22Rv1 (cell line): ENCODE measurements around the gene PRKAR1B.

ENCODE experiments used
- H3K27ac ChIP-seq: fragments of 450-650 bp; 2 replicates; pipeline ENCODE4 v1.5.1; 2017
- ZFX ChIP-seq: fragments of 450-650 bp; IDR thresholded peaks from 2 replicates; pipeline ENCODE4 v1.6.1; 2017; ENCODE audit warnings: antibody characterized with exemption, borderline replicate concordance
- TF ChIP-seq, protein P1 (sequence below): fragments of 450-650 bp; IDR thresholded peaks from 2 replicates; pipeline ENCODE4 v1.5.1; 2017; ENCODE audit warnings: mild to moderate bottlenecking

The PRKAR1B gene

DNA sequence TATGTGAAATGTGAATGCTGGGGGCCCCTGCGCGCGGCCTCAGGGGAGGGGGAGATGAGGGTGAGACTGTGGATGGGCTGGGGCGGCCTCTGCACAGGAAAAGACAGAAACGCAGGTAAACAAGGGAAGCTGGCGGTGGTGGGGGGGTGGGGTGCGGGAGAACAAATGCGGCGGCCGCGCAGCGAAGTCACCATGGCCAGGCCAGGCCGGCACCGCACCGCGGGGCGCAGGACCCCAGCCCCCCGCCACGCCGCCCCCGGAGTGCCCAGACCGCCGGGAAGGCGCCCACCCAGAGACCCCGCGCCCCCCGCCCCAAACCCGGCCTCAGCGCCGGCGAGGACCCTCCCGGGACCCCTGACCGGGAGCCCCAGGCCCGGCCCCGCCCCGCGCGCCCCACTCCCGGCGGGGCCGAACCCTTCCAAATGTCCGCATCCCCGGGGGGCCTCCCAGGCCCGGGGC is 15.1 kb downstream of the PRKAR1B start:
- H3K27ac ChIP-seq = no peak overlapping the region
- TF ChIP-seq ZFX = no peak
- TF ChIP-seq, protein P1, sequence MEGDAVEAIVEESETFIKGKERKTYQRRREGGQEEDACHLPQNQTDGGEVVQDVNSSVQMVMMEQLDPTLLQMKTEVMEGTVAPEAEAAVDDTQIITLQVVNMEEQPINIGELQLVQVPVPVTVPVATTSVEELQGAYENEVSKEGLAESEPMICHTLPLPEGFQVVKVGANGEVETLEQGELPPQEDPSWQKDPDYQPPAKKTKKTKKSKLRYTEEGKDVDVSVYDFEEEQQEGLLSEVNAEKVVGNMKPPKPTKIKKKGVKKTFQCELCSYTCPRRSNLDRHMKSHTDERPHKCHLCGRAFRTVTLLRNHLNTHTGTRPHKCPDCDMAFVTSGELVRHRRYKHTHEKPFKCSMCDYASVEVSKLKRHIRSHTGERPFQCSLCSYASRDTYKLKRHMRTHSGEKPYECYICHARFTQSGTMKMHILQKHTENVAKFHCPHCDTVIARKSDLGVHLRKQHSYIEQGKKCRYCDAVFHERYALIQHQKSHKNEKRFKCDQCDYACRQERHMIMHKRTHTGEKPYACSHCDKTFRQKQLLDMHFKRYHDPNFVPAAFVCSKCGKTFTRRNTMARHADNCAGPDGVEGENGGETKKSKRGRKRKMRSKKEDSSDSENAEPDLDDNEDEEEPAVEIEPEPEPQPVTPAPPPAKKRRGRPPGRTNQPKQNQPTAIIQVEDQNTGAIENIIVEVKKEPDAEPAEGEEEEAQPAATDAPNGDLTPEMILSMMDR = no peak

DNA sequence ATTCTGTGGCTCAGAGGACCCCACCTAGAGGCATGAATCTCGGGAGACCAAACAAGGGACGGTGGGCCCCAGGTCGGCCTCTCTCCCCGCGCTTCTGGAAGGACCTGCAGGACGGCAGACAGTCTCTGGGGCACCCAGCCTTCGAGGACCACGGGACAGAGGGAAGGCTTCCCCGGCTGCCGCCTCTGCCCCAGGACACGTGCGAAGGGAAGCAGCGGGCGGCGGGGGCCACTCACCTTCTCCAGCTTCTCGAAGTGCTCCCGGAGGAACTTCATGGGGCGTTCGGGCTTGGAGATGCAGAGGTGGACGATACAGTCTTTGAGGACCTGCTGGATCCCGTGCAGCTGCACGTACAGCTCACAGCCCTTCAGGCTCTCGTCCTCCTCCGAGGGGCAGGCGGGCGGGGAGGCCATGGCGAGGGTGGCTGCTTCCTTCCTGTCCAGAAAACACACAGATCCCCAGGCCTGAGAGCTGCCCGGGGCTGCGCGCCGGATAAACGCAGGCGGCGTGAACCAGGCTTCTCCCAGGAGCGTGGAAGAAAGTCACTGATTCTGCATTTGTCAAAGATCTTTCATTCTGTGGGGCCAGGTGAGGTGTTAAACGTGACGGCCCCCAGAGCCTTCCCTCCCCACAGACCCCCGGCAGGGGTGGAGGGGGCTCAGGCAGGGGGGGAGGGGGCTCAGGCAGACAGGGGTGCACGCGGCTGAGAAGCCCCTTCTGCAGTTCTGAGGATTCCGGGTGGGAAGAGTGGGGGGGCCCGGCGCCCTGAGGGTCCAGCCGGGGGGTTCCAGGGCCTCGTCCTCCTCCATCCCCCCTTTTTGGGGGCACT is 15.8 kb downstream of the PRKAR1B start:
- H3K27ac ChIP-seq = no peak overlapping the region
- TF ChIP-seq, protein P1 = no peak
- TF ChIP-seq ZFX = no peak

DNA sequence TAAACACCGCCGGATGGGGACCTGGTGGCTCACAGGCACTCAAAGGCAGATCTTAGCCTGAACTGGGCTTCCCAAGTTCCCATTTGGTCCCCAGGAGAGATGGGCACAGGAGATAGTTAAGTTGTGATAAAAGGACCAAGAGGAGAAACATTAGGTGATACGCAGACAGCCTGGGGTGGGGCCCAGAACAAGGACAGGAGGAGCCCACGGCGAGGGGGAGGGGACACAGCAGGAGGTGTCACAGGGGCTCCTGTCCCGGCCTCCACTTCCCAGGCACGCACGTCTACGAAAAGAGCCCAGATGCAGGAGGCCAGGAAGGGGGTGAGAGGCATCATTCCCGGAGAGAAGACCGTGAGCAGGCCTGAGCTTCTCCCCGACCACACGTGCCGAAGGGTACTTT is 16.9 kb downstream of the PRKAR1B start:
- no peak overlapping the region for H3K27ac ChIP-seq
- TF ChIP-seq, protein P1 = no peak
- no peak for TF ChIP-seq ZFX

DNA sequence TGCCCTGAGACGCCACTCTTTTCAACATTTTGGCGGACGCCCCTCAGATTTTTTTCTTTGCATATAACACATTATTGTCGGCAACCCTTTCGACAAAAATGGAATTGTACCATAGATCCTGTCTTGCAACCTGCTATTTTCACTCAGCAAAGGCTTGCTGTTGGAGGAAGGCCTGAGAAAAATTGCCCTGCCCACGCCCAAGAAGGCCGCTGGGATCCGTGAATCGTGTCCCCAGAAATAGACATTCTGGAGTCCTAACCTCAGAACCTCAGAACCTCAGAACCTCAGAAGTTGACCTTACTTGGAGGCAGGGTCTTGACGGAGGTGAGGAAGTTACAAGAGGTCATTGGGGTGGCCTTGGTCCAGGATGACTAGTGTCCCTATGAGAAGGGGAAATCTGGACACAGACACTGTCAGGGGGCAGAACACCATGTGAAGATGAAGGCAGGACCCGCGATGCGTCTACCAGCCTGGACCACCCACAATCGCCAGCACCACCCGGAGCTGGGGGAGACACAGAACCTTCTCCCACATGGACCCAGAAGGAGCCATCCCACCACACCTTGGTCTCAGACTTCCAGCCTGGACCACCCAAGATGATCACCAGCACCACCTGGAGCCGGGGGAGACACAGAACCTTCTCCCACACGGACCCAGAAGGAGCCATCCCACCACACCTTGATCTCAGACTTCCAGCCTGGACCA is 19.6 kb downstream of the PRKAR1B start:
- TF ChIP-seq, protein P1 = no peak
- TF ChIP-seq ZFX = no peak
- H3K27ac ChIP-seq = no peak overlapping the region

DNA sequence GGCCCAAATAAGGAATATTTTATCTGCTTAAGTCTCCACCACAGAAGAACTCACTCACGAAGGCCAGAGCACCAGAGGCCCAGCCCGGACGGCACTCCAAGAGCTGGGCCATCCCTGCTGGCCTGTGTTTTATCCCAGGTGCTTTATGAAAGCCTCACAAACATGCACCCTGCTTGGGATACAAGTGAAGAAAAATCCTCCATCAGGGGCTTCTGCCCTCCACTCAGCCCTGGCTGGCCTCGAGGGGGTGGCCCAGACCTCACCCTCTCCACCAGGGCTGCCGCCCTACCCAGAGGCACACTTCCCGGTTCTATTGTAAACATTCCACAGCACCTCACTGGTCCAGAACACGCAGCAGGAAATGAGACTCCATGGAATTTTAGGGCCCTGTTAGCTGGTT is 20.4 kb downstream of the PRKAR1B start:
- no peak overlapping the region for H3K27ac ChIP-seq
- no peak for TF ChIP-seq ZFX
- TF ChIP-seq, protein P1 = no peak

DNA sequence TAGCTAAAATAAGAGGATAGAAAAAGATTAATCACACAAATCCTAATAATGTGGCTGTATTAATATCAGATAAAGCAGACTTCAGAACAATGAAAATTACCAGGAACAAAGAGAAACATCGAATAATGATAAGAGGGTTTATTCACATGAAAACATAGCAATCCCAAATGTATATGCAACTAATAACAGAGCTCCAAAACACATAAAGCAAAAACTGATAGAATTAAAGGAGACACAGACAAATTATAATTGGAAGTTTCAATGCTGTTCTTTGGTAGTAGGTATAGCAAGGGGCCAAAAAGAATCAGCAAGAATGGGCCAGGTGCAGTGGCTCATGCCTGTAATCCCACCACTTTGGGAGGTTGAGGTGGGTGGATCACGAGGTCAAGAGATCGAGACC is 24.0 kb downstream of the PRKAR1B start:
- H3K27ac ChIP-seq = no peak overlapping the region
- no peak for TF ChIP-seq ZFX

DNA sequence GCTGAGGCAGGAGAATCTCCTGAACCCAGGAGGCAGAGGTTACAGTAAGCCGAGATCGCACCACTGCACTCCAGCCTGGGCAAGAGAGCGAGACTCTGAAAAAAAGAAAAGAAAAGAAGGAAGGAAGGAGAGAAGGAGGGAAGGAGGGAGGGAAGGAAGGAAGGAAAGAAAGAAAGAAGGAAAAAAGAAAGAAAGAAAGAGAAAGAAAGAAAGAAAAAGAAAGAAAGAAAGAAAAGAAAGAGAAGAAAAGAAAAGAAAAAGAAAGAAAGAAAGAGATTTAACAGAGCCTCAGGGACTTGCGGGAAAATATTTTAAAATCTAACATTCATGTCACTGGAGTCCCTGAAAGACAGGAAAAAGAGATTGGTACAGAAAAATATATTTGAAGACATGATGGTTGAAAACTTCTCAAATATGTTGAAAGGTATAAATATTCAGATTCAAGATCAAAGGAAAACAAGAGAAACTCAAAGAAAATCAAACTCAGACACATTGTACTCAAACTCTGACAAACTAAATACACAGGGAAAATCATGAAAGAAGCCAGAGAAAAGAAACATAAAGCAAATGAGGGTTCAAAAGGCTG is 25.9 kb downstream of the PRKAR1B start:
- no peak for TF ChIP-seq ZFX
- TF ChIP-seq, protein P1 = no peak
- H3K27ac ChIP-seq = no peak overlapping the region
